Liver (tissue), 9 donors: ENCODE measurements around the gene SCART1. TPM values are rescaled to one million over a fixed set of nuclear protein-coding genes. Genes with fewer than 3 reads are reported as not detected.
"Not testable (repeated sequence)": the region's sequence is repeated elsewhere in the genome, so short reads cannot be mapped to it uniquely, and the experiment has no call there.

ENCODE experiments used
- DNase-seq: peaks from one replicate; pipeline ENCODE4 v3.0.0-alpha.2; 2017; ENCODE audit warnings: low spot score
- H3K27ac ChIP-seq, 2 donors: one replicate each; pipeline ENCODE4 v1.7.0; 2013; ENCODE audit warnings: inconsistent platforms in 2 of 2, low read length in 2 of 2, control low read depth in 1 of 2, low read depth in 1 of 2, mild to moderate bottlenecking in 1 of 2
- H3K27me3 ChIP-seq, 4 donors: one replicate each; pipeline versions ENCODE4 v1.6.1 to v1.7.0; 2013; ENCODE audit warnings: low read length in 3 of 4, inconsistent platforms in 1 of 4, mild to moderate bottlenecking in 1 of 4, moderate library complexity in 1 of 4; ENCODE audit not compliant: control insufficient read depth in 4 of 4, insufficient read depth in 4 of 4
- H3K36me3 ChIP-seq, 4 donors: one replicate each; pipeline versions ENCODE4 v1.6.1 to v1.7.0; 2013; ENCODE audit warnings: low read length in 3 of 4, mild to moderate bottlenecking in 3 of 4, low read depth in 1 of 4, moderate library complexity in 1 of 4; ENCODE audit not compliant: control insufficient read depth in 4 of 4, insufficient read depth in 3 of 4
- H3K4me1 ChIP-seq, 4 donors: one replicate each; pipeline versions ENCODE4 v1.6.1 to v1.7.0; 2013; ENCODE audit warnings: low read length in 3 of 4, mild to moderate bottlenecking in 3 of 4, moderate library complexity in 1 of 4; ENCODE audit not compliant: control insufficient read depth in 4 of 4, insufficient read depth in 4 of 4
- H3K4me3 ChIP-seq, 3 donors: one replicate each; pipeline versions ENCODE4 v1.6.1 to v1.7.0; 2013; ENCODE audit warnings: low read length in 3 of 3, control low read depth in 1 of 3, low read depth in 1 of 3, mild to moderate bottlenecking in 1 of 3
- H3K9ac ChIP-seq, 2 donors: one replicate each; pipeline ENCODE4 v1.7.0; 2013; ENCODE audit warnings: low read length in 2 of 2, mild to moderate bottlenecking in 2 of 2, moderate library complexity in 2 of 2, control low read depth in 1 of 2, low read depth in 1 of 2
- H3K9me3 ChIP-seq, 4 donors: one replicate each; pipeline versions ENCODE4 v1.6.1 to v1.7.0; 2013; ENCODE audit warnings: low read length in 3 of 4; ENCODE audit not compliant: control insufficient read depth in 4 of 4
- EGR1 ChIP-seq, 2 donors: IDR thresholded peaks; 2 replicates each; pipeline ENCODE4 v1.6.1; 2016 to 2018; ENCODE audit warnings: antibody characterized with exemption in 2 of 2, low read depth in 2 of 2
- FOXA1 ChIP-seq: IDR thresholded peaks from 2 replicates; pipeline ENCODE4 v1.6.1; 2016; ENCODE audit warnings: antibody characterized with exemption
- FOXA2 ChIP-seq: IDR thresholded peaks from 2 replicates; pipeline ENCODE4 v1.6.1; 2016; ENCODE audit warnings: antibody characterized with exemption
- GABPA ChIP-seq, 2 donors: IDR thresholded peaks in 1 of 2; conservative IDR thresholded peaks in 1 of 2; 2 replicates each; pipeline ENCODE4 v1.6.1; 2016; ENCODE audit warnings: antibody characterized with exemption in 2 of 2, mild to moderate bottlenecking in 1 of 2, moderate library complexity in 1 of 2
- HNF4A ChIP-seq, 2 donors: conservative IDR thresholded peaks; 2 replicates each; pipeline ENCODE4 v1.6.1; 2016; ENCODE audit warnings: antibody characterized with exemption in 2 of 2, mild to moderate bottlenecking in 2 of 2
- JUND ChIP-seq, 2 donors: IDR thresholded peaks; 2 replicates each; pipeline ENCODE4 v1.6.1; 2016; ENCODE audit warnings: antibody characterized with exemption in 2 of 2
- NR2F2 ChIP-seq: IDR thresholded peaks from 2 replicates; pipeline ENCODE4 v1.6.1; 2016; ENCODE audit warnings: antibody characterized with exemption
- RAD21 ChIP-seq, 2 donors: IDR thresholded peaks; 2 replicates each; pipeline ENCODE4 v1.6.1; 2016; ENCODE audit warnings: antibody characterized with exemption in 2 of 2, mild to moderate bottlenecking in 2 of 2
- RXRA ChIP-seq, 2 donors: IDR thresholded peaks; 2 replicates each; pipeline ENCODE4 v1.6.1; 2017 to 2018; ENCODE audit warnings: antibody characterized with exemption in 2 of 2, mild to moderate bottlenecking in 1 of 2
- TAF1 ChIP-seq: conservative IDR thresholded peaks from 2 replicates; pipeline ENCODE4 v1.6.1; 2016; ENCODE audit warnings: antibody characterized with exemption, mild to moderate bottlenecking
- YY1 ChIP-seq: IDR thresholded peaks from 2 replicates; pipeline ENCODE4 v1.6.1; 2016; ENCODE audit warnings: antibody characterized with exemption, mild to moderate bottlenecking
- WGBS: extraction: QIAGEN DNeasy Blood & Tissue Kit; methylation state at CpG from one replicate; pipeline ENCODE4 v1.1.7; 2013; 5-methylcytosine and 5-hydroxymethylcytosine counted together
- polyA plus RNA-seq, 2 donors: library from polyadenylated mRNA; stranded (reverse) in 1 of 2; unstranded in 1 of 2; fragments of 200-250 nt in 1 of 2; fragments of >200 nt in 1 of 2; fragmentation: Nextera tagmentation in 1 of 2; extraction: Ambion mirVana in 1 of 2; gene quantifications; one replicate each; pipeline versions ENCODE4 v1.2.1 to v1.2.3, GENCODE V29; 2013 to 2015
- total RNA-seq, 2 donors: library from RNA; depleted of rRNA; stranded (reverse); fragments of >200 nt; gene quantifications; one replicate each; pipeline ENCODE4 v1.2.3, GENCODE V29; 2014
- TF ChIP-seq, protein P1 (sequence below): IDR thresholded peaks from 2 replicates; pipeline ENCODE4 v1.6.1; 2016; ENCODE audit warnings: antibody characterized with exemption, mild to moderate bottlenecking
- TF ChIP-seq, protein P2 (sequence below): IDR thresholded peaks from 2 replicates; pipeline ENCODE4 v1.6.1; 2016; ENCODE audit warnings: antibody characterized with exemption
- TF ChIP-seq, protein P3 (sequence below): IDR thresholded peaks from 2 replicates; pipeline ENCODE4 v1.6.1; 2016; ENCODE audit warnings: antibody characterized with exemption
- donor health status: healthy.
- donor health status: healthy.
- donor health status: healthy.
- donor health status: healthy.
- donor health status: healthy.

Gene SCART1
- total and polyA plus RNA-seq, 4 donors = 0.32 to 1.1 (median 0.68) TPM

DNA sequence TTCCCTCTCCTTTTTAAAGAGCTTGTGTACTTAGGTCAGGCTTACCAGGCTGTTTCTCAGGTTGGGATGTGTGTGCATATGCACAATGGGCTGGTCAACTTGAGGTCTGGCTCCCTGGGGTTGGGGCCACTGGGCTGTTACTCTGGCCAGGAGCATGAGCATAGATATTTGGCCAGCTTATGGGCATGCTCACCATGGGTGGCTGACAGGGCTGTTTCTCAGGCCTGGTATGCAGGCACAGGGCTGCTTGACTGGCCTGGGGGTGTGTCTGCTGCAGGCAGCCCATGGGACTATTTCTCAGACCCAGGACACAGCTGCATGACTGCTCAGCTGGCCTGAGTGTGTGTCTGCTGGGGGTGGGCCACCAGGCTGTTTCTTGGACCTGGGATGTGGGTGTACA is 34.6 kb downstream of the SCART1 start:
- no peak for TF ChIP-seq EGR1 (IDR thresholded peaks at IDR 0.05; ENCODE audit: low read depth in 2 of 2)
- TF ChIP-seq, protein P1, sequence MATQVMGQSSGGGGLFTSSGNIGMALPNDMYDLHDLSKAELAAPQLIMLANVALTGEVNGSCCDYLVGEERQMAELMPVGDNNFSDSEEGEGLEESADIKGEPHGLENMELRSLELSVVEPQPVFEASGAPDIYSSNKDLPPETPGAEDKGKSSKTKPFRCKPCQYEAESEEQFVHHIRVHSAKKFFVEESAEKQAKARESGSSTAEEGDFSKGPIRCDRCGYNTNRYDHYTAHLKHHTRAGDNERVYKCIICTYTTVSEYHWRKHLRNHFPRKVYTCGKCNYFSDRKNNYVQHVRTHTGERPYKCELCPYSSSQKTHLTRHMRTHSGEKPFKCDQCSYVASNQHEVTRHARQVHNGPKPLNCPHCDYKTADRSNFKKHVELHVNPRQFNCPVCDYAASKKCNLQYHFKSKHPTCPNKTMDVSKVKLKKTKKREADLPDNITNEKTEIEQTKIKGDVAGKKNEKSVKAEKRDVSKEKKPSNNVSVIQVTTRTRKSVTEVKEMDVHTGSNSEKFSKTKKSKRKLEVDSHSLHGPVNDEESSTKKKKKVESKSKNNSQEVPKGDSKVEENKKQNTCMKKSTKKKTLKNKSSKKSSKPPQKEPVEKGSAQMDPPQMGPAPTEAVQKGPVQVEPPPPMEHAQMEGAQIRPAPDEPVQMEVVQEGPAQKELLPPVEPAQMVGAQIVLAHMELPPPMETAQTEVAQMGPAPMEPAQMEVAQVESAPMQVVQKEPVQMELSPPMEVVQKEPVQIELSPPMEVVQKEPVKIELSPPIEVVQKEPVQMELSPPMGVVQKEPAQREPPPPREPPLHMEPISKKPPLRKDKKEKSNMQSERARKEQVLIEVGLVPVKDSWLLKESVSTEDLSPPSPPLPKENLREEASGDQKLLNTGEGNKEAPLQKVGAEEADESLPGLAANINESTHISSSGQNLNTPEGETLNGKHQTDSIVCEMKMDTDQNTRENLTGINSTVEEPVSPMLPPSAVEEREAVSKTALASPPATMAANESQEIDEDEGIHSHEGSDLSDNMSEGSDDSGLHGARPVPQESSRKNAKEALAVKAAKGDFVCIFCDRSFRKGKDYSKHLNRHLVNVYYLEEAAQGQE = no peak
- TF ChIP-seq, protein P2, sequence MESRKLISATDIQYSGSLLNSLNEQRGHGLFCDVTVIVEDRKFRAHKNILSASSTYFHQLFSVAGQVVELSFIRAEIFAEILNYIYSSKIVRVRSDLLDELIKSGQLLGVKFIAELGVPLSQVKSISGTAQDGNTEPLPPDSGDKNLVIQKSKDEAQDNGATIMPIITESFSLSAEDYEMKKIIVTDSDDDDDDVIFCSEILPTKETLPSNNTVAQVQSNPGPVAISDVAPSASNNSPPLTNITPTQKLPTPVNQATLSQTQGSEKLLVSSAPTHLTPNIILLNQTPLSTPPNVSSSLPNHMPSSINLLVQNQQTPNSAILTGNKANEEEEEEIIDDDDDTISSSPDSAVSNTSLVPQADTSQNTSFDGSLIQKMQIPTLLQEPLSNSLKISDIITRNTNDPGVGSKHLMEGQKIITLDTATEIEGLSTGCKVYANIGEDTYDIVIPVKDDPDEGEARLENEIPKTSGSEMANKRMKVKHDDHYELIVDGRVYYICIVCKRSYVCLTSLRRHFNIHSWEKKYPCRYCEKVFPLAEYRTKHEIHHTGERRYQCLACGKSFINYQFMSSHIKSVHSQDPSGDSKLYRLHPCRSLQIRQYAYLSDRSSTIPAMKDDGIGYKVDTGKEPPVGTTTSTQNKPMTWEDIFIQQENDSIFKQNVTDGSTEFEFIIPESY = no peak
- TF ChIP-seq YY1 = no peak
- no peak for TF ChIP-seq FOXA2
- peaks cover 2 to 12% (median 6%) of the 10 kb centered on the region in 4 donors for H3K9me3 ChIP-seq
- no peaks in the 10 kb centered on the region for H3K36me3 ChIP-seq
- no peaks in the 10 kb centered on the region for H3K4me1 ChIP-seq
- no peak overlapping the region for H3K9ac ChIP-seq
- no peak overlapping the region for H3K4me3 ChIP-seq
- H3K27ac ChIP-seq = no peak overlapping the region
- no peak for DNase-seq
- no peaks in the 10 kb centered on the region for H3K27me3 ChIP-seq

DNA sequence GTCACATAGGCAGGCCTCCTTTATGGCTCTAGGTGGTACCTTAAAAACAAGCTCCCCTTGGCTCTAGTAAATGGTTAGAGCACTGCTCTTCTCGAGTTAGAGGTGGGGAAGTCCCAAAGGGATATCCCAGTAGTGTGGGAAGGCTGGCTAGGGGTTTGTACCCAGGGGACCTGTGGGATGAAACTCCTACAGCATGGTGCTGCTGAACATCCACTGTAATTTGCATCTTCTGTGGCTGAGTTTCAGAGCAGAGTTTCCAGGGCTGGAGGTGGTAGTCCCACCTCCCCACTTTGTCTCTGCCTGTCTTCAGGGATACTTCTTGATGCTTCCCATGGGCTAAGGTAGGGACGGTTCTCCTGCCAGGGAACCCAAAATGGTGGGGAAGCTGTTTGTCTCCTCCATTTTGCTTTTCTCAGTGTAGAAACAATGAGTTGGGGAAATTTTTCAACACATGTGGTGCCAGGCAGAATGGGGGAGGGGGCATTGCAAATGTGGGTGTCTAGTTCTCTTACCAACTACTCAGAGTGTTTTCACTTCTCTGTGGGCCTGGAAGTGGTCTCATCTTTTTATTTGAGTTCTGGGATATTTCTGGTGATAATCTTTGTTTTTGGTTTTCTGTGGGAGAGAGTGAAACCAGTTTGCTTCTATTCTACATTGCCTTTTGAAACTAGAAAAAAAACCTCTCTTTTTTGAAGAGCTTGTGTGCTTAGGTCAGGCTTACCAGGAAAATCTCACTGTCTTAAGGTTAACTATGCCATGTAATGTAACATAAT is 36.3 kb downstream of the SCART1 start:
- Histone ChIP-seq H3K27ac (no peak overlapping the region), H3K36me3 (no peaks in the 10 kb centered on the region), H3K4me3 (no peak overlapping the region), H3K4me1 (no peaks in the 10 kb centered on the region), H3K9me3 (peaks cover 0 to 8% (median 3%) of the 10 kb centered on the region in 4 donors), H3K27me3 (no peaks in the 10 kb centered on the region), H3K9ac (no peak overlapping the region)
- no peak for DNase-seq
- 75% methylated on average over 2 of the region's 2 CpGs for WGBS
- TF ChIP-seq FOXA2 = no peak
- no peak for TF ChIP-seq TAF1
- no peak for TF ChIP-seq NR2F2
- TF ChIP-seq GABPA (IDR thresholded peaks at IDR 0.05 in 1 of 2, conservative IDR thresholded peaks at IDR 0.05 in 1 of 2) = no peak
- no peak for TF ChIP-seq YY1
- TF ChIP-seq FOXA1 = no peak
- no peak for TF ChIP-seq RAD21 (IDR thresholded peaks at IDR 0.05)
- TF ChIP-seq HNF4A (conservative IDR thresholded peaks at IDR 0.05) = no peak
- TF ChIP-seq, protein P2 = no peak
- no peak for TF ChIP-seq JUND (IDR thresholded peaks at IDR 0.05)
- no peak for TF ChIP-seq RXRA (IDR thresholded peaks at IDR 0.05)
- TF ChIP-seq, protein P1 = no peak
- TF ChIP-seq, protein P3, sequence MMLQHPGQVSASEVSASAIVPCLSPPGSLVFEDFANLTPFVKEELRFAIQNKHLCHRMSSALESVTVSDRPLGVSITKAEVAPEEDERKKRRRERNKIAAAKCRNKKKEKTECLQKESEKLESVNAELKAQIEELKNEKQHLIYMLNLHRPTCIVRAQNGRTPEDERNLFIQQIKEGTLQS = no peak

DNA sequence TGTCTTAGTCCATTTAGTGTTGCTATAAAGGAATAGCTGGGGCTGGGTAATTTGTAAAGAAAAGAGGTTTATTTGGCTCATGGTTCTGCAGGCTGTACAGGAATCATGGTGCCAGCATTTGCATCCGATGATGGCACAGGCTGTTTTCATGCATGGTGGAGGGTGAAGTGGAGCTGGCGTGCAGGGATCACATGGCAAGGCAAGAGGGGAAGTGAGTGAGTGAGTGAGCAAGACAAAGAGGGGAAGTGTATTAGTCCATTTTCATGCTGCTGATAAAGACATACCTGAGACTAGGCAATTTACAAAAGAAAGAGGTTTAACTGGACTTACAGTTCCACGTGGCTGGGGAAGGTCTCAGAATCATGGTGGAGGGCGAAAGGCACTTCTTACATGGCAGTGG is 39.8 kb downstream of the SCART1 start:
- not testable (repeated sequence) for DNase-seq, H3K9me3 ChIP-seq, H3K36me3 ChIP-seq, H3K9ac ChIP-seq, H3K4me1 ChIP-seq, H3K27me3 ChIP-seq, H3K27ac ChIP-seq, H3K4me3 ChIP-seq
- 86% methylated on average over 4 of the region's 4 CpGs for WGBS
